Ishikawa (cell line): Measurements from ENCODE around the gene BMP6.

Experiments
- CEBPB ChIP-seq: IDR thresholded peaks from 2 replicates; pipeline ENCODE4 v1.6.1; 2012
- CREB1 ChIP-seq: IDR thresholded peaks from 2 replicates; pipeline ENCODE4 v1.6.1; 2012; ENCODE audit warnings: low read depth
- EGR1 ChIP-seq: IDR thresholded peaks from 2 replicates; pipeline ENCODE4 v1.6.1; 2012
- EP300 ChIP-seq: IDR thresholded peaks from 2 replicates; pipeline ENCODE4 v1.6.1; 2012; ENCODE audit warnings: borderline replicate concordance
- FOXM1 ChIP-seq: IDR thresholded peaks from 2 replicates; pipeline ENCODE4 v1.6.1; 2012; ENCODE audit warnings: low read depth, borderline replicate concordance
- MAX ChIP-seq: IDR thresholded peaks from 2 replicates; pipeline ENCODE4 v1.6.1; 2012
- NFIC ChIP-seq: IDR thresholded peaks from 2 replicates; pipeline ENCODE4 v1.6.1; 2012
- RAD21 ChIP-seq: IDR thresholded peaks from 2 replicates; pipeline ENCODE4 v1.6.1; 2012; ENCODE audit warnings: low read depth
- REST ChIP-seq: IDR thresholded peaks from 2 replicates; pipeline ENCODE4 v1.6.1; 2012; ENCODE audit warnings: low read depth, mild to moderate bottlenecking
- TAF1 ChIP-seq: IDR thresholded peaks from 2 replicates; pipeline ENCODE4 v1.6.1; 2012; ENCODE audit warnings: low read depth, mild to moderate bottlenecking
- TCF12 ChIP-seq: IDR thresholded peaks from 2 replicates; pipeline ENCODE4 v1.6.1; 2012; ENCODE audit warnings: low read depth
- TEAD4 ChIP-seq: IDR thresholded peaks from 2 replicates; pipeline ENCODE4 v1.6.1; 2012
- USF1 ChIP-seq: IDR thresholded peaks from 2 replicates; pipeline ENCODE4 v1.6.1; 2012
- YY1 ChIP-seq: IDR thresholded peaks from 2 replicates; pipeline ENCODE4 v1.6.1; 2012; ENCODE audit warnings: low read depth
- ZBTB7A ChIP-seq: IDR thresholded peaks from 2 replicates; pipeline ENCODE4 v1.6.1; 2012; ENCODE audit warnings: low read depth

The BMP6 gene

GRCh38 chr6:7894262-7895124, 168.6 kb downstream of the BMP6 start:
- TF ChIP-seq EGR1, result no peak
- TF ChIP-seq CEBPB, result no peak
- no peak for TF ChIP-seq FOXM1
- TF ChIP-seq YY1, result no peak
- TF ChIP-seq EP300, result no peak
- TF ChIP-seq TEAD4, result no peak

DNA sequence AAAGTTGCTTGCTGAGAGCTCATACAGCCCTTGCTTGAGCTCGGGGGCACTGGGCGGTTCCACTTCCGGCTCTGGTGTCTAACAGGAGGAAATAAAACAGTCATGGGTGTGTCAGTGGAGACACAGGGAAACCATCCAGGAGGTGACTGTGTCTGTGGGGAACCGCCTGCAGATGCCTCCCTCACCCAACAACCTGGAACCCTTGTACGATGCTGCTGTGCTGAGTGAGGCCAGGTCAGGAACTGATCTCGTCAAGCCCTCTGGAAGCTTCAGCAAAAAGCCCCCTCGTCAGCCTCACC, 169.2 kb downstream of the BMP6 start:
- TF ChIP-seq ZBTB7A (no peak), MAX (no peak), NFIC (no peak), REST (no peak), EP300 (no peak), TEAD4 (no peak), TAF1 (no peak), TCF12 (no peak), FOXM1 (no peak), RAD21 (no peak), USF1 (no peak), CREB1 (no peak), CEBPB (no peak), YY1 (no peak)

DNA sequence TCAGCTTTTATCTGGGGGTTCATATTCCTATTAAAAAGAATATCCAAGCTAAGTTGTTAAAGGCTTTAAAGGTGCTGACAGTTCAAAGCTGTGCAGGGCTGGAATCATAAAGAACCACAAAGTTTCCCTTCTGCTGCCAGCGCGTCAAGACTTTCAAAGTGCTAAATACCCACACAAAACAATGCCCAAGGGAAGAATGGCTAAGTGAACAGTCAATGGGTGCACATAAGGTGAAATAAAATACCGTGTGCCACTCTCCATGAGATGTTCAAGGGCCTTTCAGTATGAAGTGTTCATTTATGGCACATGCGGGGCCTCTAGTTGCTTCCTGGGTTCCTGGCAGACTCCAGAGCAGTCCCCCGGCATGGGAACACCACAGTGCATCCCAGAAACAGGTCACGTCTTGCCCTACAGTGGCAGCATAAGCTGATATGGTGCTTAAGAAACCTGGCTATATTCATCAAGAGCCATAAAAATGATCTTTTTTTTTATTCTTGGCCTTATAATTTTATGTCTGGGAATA, 170.6 kb downstream of the BMP6 start:
- TF ChIP-seq EP300, result no peak
- TF ChIP-seq RAD21, result no peak

DNA sequence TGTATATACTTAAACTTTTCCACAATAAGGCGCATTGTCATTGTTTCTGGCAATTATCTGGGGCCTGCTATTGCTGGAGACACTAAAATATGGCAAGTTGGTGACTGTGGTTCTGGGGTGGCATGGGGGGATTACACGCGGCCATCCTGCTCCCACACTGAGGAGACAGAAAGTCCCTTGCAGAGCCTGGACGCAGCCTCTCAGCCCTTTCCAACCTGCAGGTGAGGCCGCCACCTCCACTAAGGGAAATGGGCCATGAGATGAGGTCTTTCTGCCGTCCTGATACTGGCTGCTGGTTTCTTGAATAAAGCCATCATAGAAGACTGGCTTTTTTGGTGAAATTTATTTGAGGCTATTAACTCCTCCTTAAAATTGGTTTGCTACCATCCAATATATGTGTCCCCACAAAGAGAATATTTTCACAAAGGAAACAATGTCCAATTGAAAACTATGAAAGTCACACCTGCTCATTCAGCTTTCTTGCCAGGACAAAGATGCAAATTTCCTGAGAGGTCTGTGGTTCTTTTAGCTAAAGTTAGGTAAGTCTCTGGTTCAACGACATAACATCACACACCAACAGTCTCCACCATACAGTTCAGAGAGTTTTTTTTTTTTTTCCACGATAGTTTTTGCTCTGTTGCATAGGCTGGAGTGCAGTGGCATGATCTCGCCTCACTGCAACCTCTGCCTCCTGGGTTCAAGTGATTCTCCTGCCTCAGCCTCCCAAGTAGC, 171.7 kb downstream of the BMP6 start:
- TF ChIP-seq USF1 (no peak), CEBPB (no peak), EP300 (no peak), NFIC (no peak), TAF1 (no peak), CREB1 (no peak)

DNA sequence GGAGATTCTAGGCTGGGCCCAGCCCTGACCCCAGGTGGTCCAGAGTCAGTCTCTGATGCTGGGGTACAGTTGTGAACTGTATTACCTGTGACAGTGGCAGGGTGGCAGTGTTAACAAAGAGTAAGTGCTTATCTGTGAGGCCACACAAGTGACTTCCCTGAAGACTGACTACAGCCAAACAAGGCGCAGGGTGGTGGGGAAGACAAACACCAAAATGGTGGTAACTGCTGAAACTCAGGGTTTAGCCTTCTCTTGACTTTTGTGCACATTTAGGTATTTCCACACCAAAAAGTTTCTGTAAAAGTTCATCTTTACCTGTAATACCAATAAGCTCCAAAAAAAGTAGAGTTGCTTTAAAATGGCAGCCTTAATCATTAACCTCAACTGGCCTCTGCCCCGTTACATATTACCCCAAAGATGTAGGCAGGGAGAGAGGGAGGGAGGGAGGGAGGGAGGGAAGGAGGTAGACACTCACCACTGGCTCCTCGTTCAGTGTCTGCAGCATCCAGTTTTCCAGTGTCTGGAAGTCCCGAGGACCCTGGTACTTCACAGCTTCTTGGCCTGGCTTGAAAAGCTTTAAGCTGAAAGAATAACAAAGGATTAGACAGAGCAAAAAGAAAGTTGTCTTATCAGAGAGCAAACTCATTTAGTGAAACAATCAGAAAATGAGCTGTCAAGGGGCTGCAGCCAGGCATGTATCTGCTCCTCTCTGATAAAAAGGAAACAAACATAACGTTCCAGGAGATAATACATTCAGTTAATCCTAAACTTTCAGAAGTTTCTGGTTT, 173.4 kb downstream of the BMP6 start:
- no peak for TF ChIP-seq CREB1
- TF ChIP-seq RAD21, result no peak
- no peak for TF ChIP-seq TEAD4
- no peak for TF ChIP-seq ZBTB7A
- TF ChIP-seq USF1, result no peak
- no peak for TF ChIP-seq CEBPB
- TF ChIP-seq REST, result no peak
- no peak for TF ChIP-seq TCF12
- no peak for TF ChIP-seq EGR1
- TF ChIP-seq MAX, result no peak
- no peak for TF ChIP-seq YY1
- no peak for TF ChIP-seq NFIC
- TF ChIP-seq TAF1, result no peak
